HCT116 (cell line): ENCODE results near the gene EPHB2. TPM values are rescaled to one million over a fixed set of nuclear protein-coding genes. Genes with fewer than 3 reads are reported as not detected.

ENCODE experiments used
- ATAC-seq: fragments of 200-7000 bp; cut with Tn5 transposase; 2 replicates; pipeline ENCODE4 v1.9.1; 2020; ENCODE audit warnings: mild to moderate bottlenecking, moderate library complexity
- BruUV-seq: library from RNA; stranded (reverse); fragments of 400-500 nt; replicated peaks from 2 replicates; lab custom pipeline; 2021; lab: Mats Ljungman, UMichigan
- CTCF ChIA-PET: fragments of 300-600 bp; sonication (Branson Sonifier 250); formaldehyde crosslinking; loops from one replicate; lab custom pipeline; 2021; ENCODE audit warnings: antibody characterized with exemption; lab: Charles Lee
- POLR2A ChIA-PET: fragments of 300-600, 350-600 bp; sonication (Branson Sonifier 250); formaldehyde crosslinking; loops from one replicate; lab custom pipeline; 2021; ENCODE audit warnings: antibody characterized with exemption; lab: Charles Lee
- RAD21 ChIA-PET, 2 experiments: fragments of 300-600 bp; sonication (Branson Sonifier 250); formaldehyde crosslinking; loops; one replicate each; lab custom pipeline; 2023; ENCODE audit warnings: low total read pairs in 2 of 2; ENCODE audit not compliant: uncharacterized antibody in 2 of 2, unreplicated experiment in 2 of 2, low non-redundant PET in 1 of 2; lab: Charles Lee
- DNase-seq: peaks from one replicate; pipeline ENCODE4 v3.0.0-alpha.2; 2010; ENCODE audit warnings: low read depth, low spot score
- H2AFZ ChIP-seq: fragments of 200-600 bp; shearing (Covaris generic), sonication (generic); 2 replicates; pipeline ENCODE4 v1.6.1; 2017; ENCODE audit warnings: low read depth, mixed run types, mixed read lengths, antibody characterized with exemption, low read length; ENCODE audit not compliant: poor library complexity, severe bottlenecking
- H3K27ac ChIP-seq: 2 replicates; pipeline ENCODE4 v1.5.1; 2012; ENCODE audit warnings: low read depth, low read length
- H3K27me3 ChIP-seq: fragments of 200-600 bp; sonication (generic); 2 replicates; pipeline ENCODE4 v1.6.1; 2016; ENCODE audit warnings: mixed run types, low read length, mixed read lengths; ENCODE audit not compliant: insufficient read depth
- H3K36me3 ChIP-seq, 2 experiments: fragments of 200-500 bp in 1 of 2; fragments of 200-600 bp in 1 of 2; sonication (Bioruptor generic) in 1 of 2; sonication (generic) in 1 of 2; 2 replicates each; pipeline versions ENCODE4 v1.5.1 to v1.6.1; 2014 to 2016; ENCODE audit warnings: low read length in 2 of 2, inconsistent platforms in 1 of 2, mixed read lengths in 1 of 2, mixed run types in 1 of 2; ENCODE audit not compliant: insufficient read depth in 2 of 2, control insufficient read depth in 1 of 2
- H3K4me1 ChIP-seq, 2 experiments: fragments of 200-600 bp in 1 of 2; sonication (generic) in 1 of 2; 2 replicates each; pipeline versions ENCODE4 v1.5.1 to v1.6.1; 2012 to 2017; ENCODE audit warnings: low read length in 2 of 2, inconsistent platforms in 1 of 2, mild to moderate bottlenecking in 1 of 2, mixed read lengths in 1 of 2, mixed run types in 1 of 2, moderate library complexity in 1 of 2; ENCODE audit not compliant: insufficient read depth in 2 of 2, control insufficient read depth in 1 of 2
- H3K4me2 ChIP-seq: fragments of 200-600 bp; sonication (generic); 2 replicates; pipeline ENCODE4 v1.6.1; 2017; ENCODE audit warnings: mixed run types, low read length, mixed read lengths
- H3K4me3 ChIP-seq, 2 experiments: fragments of 200-600 bp in 1 of 2; sonication (generic) in 1 of 2; replicated peaks in 1 of 2; 2 replicates each; pipeline ENCODE4 v1.5.1; 2011 to 2016; ENCODE audit warnings: low read length in 2 of 2, control low read depth in 1 of 2, low read depth in 1 of 2, mild to moderate bottlenecking in 1 of 2, mixed read lengths in 1 of 2, mixed run types in 1 of 2
- H3K79me2 ChIP-seq: fragments of 200-600 bp; sonication (generic); 2 replicates; pipeline ENCODE4 v1.6.1; 2017; ENCODE audit warnings: mild to moderate bottlenecking, mixed run types, low read length, moderate library complexity, mixed read lengths; ENCODE audit not compliant: insufficient read depth
- H3K9ac ChIP-seq: fragments of 200-600 bp; sonication (generic); 2 replicates; pipeline ENCODE4 v1.6.1; 2016; ENCODE audit warnings: low read length, mixed read lengths
- H3K9me2 ChIP-seq: fragments of 200-600 bp; sonication (generic), shearing (Covaris generic); 2 replicates; pipeline ENCODE4 v1.6.1; 2017; ENCODE audit warnings: mixed run types, mild to moderate bottlenecking, moderate library complexity; ENCODE audit not compliant: insufficient read depth
- H3K9me3 ChIP-seq, 2 experiments: fragments of 200-500 bp in 1 of 2; fragments of 200-600 bp in 1 of 2; sonication (Bioruptor generic) in 1 of 2; sonication (generic) in 1 of 2; 2 replicates each; pipeline ENCODE4 v1.6.1; 2014 to 2017; ENCODE audit warnings: low read length in 2 of 2, mixed read lengths in 2 of 2, inconsistent platforms in 1 of 2, low read depth in 1 of 2, mild to moderate bottlenecking in 1 of 2, mixed run types in 1 of 2, moderate library complexity in 1 of 2; ENCODE audit not compliant: control insufficient read depth in 1 of 2, insufficient read depth in 1 of 2
- H4K20me1 ChIP-seq: fragments of 200-600 bp; sonication (generic), shearing (Covaris generic); 2 replicates; pipeline ENCODE4 v1.6.1; 2017; ENCODE audit warnings: mixed run types, mild to moderate bottlenecking, moderate library complexity; ENCODE audit not compliant: insufficient read depth
- CEBPB ChIP-seq: IDR thresholded peaks from 2 replicates; pipeline ENCODE4 v1.6.1; 2012; ENCODE audit warnings: low read depth
- EGR1 ChIP-seq: IDR thresholded peaks from 2 replicates; pipeline ENCODE4 v1.6.1; 2012; ENCODE audit warnings: low read depth
- JUND ChIP-seq: IDR thresholded peaks from 2 replicates; pipeline ENCODE4 v1.6.1; 2012
- RAD21 ChIP-seq: IDR thresholded peaks from 2 replicates; pipeline ENCODE4 v1.6.1; 2012; ENCODE audit warnings: low read depth, mild to moderate bottlenecking
- SIN3A ChIP-seq: IDR thresholded peaks from 2 replicates; pipeline ENCODE4 v1.6.1; 2012; ENCODE audit warnings: low read depth
- intact Hi-C: fragments of 100-400 bp; cut with micrococcal nuclease; formaldehyde crosslinking; loops from 2 replicates; pipeline ENCODE4 v1.10.0; 2022
- total RNA-seq: library from RNA; stranded (reverse); gene quantifications from one replicate; pipeline ENCODE4 v1.2.1, GENCODE V29; 2021; ENCODE audit not compliant: unreplicated experiment
- TF ChIP-seq, protein P1 (sequence below), 3 experiments: fragments of 200-600 bp in 1 of 3; sonication (generic) in 1 of 3; IDR thresholded peaks in 2 of 3; conservative IDR thresholded peaks in 1 of 3; 2 replicates each; pipeline ENCODE4 v1.5.1; 2012 to 2017; ENCODE audit warnings: low read depth in 2 of 3, low read length in 2 of 3, antibody characterized with exemption in 1 of 3, borderline replicate concordance in 1 of 3, control low read depth in 1 of 3, mild to moderate bottlenecking in 1 of 3, mixed read lengths in 1 of 3, mixed run types in 1 of 3, moderate library complexity in 1 of 3; ENCODE audit not compliant: insufficient read depth in 1 of 3

EPHB2 gene
- total RNA-seq, 1 experiment from 2014 or later, result 19.5 TPM

DNA sequence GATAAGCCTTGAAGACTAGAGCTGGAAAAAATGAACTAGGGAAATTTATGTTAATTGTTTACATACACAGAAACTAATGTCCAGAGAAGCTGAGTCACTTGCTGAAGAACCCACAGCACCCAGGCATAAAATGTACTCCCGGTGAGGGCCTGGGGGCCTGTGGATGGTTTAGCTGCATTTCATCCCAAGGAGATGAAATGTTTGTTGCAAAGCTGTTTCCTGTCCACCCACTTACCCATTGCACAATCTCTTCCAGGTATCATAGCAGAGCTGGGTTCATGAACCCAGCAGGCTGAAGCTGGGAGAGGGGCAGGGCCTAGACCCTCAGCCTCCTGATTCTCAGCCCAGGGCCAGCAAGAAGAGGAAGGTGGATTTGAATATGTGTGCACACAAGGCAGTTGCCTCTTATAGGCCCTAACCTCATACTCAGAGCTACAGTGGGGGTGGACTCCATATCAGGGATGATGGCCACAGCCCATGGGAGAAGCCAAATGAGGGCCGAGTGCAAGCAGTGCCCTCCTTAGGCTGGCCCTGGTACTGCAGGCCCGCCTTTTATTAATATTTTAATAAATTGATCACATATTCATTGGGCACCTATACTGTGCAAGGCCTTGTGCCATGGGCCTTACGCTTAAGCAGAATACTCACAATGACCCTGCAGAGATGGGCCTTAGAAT is 151.3 kb downstream of the EPHB2 start:
- intact Hi-C loops, result loop anchor here (1.0 kb wide), 2 partner anchors 158 to 188 kb away; no protein-coding TSS in a partner anchor

More for the DNA sequence above, 151.3 kb downstream of the EPHB2 start:
- no peaks in the 10 kb centered on the region for H3K9me2 ChIP-seq
- ATAC-seq, result peak; percentile 91
- H3K4me1 ChIP-seq, result peaks cover 6 to 7% of the 10 kb centered on the region in 2 experiments; a peak in 3 of 4 replicates
- H3K27me3 ChIP-seq, result no peaks in the 10 kb centered on the region
- no peak overlapping the region for H2AFZ ChIP-seq
- H3K27ac ChIP-seq, result no peak overlapping the region
- RAD21 ChIA-PET, result interaction anchor here (0.9 to 2.0 kb wide), 6 partner anchors 155 to 220 kb away, joined by 3 to 20 read pairs (median 6); no protein-coding TSS in a partner anchor
- H3K4me3 ChIP-seq, result no peak overlapping the region
- peak; percentile 33 for DNase-seq
- TF ChIP-seq, protein P1, sequence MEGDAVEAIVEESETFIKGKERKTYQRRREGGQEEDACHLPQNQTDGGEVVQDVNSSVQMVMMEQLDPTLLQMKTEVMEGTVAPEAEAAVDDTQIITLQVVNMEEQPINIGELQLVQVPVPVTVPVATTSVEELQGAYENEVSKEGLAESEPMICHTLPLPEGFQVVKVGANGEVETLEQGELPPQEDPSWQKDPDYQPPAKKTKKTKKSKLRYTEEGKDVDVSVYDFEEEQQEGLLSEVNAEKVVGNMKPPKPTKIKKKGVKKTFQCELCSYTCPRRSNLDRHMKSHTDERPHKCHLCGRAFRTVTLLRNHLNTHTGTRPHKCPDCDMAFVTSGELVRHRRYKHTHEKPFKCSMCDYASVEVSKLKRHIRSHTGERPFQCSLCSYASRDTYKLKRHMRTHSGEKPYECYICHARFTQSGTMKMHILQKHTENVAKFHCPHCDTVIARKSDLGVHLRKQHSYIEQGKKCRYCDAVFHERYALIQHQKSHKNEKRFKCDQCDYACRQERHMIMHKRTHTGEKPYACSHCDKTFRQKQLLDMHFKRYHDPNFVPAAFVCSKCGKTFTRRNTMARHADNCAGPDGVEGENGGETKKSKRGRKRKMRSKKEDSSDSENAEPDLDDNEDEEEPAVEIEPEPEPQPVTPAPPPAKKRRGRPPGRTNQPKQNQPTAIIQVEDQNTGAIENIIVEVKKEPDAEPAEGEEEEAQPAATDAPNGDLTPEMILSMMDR (IDR thresholded peaks at IDR 0.05 in 2 of 3, conservative IDR thresholded peaks at IDR 0.05 in 1 of 3; ENCODE audit: borderline replicate concordance in 1 of 3, insufficient read depth in 1 of 3, low read depth in 2 of 3, low read length in 2 of 3), result peak; percentile 87 to 95 (median 91)
- TF ChIP-seq SIN3A (no peak), JUND (no peak), CEBPB (peak; percentile 90), RAD21 (peak; percentile 95), EGR1 (0 out of 2 replicates have a peak, but pooled peaks have one; percentile 41)
- TF ChIP-seq, all 23 proteins: peak for 4
- peak overlapping the region; percentile 41 for H3K4me2 ChIP-seq
- no peaks in the 10 kb centered on the region for H3K79me2 ChIP-seq
- no peaks in the 10 kb centered on the region for H3K9me3 ChIP-seq
- H4K20me1 ChIP-seq, result no peaks in the 10 kb centered on the region
- ChIA-PET CTCF (interaction anchor here (0.6 to 2.7 kb wide), 24 partner anchors 9 to 195 kb away, joined by 3 to 83 read pairs (median 4); no protein-coding TSS in a partner anchor), POLR2A (interaction anchor here (1.0 to 1.4 kb wide), 3 partner anchors 10 to 187 kb away, joined by 3 to 8 read pairs (median 4); no protein-coding TSS in a partner anchor)
- H3K36me3 ChIP-seq, result no peaks in the 10 kb centered on the region
- no peak overlapping the region for H3K9ac ChIP-seq
- BruUV-seq, result no TSS peak
